ENCODE data around the gene KIF13A. TPM values are rescaled to one million over a fixed set of nuclear protein-coding genes. Genes with fewer than 3 reads are reported as not detected.
"Not testable (repeated sequence)": the region's sequence is repeated elsewhere in the genome, so short reads cannot be mapped to it uniquely, and the experiment has no call there.

Gene KIF13A
- total and polyA plus RNA-seq, 4 donors, result 4.3 to 28.1 (median 10.6) TPM

GRCh38 chr6:18023891-18024290 lies 36.5 kb upstream of the KIF13A start (continued):
- no peak for TF ChIP-seq ZBTB33 (IDR thresholded peaks at IDR 0.05)
- no peak for TF ChIP-seq RAD21 (IDR thresholded peaks at IDR 0.05)
- TF ChIP-seq TAF1 (conservative IDR thresholded peaks at IDR 0.05), result no peak
- no peak for TF ChIP-seq HNF4A (conservative IDR thresholded peaks at IDR 0.05)

GRCh38 chr6:18022398-18023231 lies 35.2 kb upstream of the KIF13A start:
- Histone ChIP-seq H3K4me1 (ENCODE audit: control insufficient read depth in 4 of 4, insufficient read depth in 4 of 4, low read length in 3 of 4) (peaks cover 0 to 1% (median 0%) of the 10 kb centered on the region in 4 donors), H3K4me3 (ENCODE audit: low read depth in 1 of 3, low read length in 3 of 3) (no peak overlapping the region), H3K27ac (ENCODE audit: low read depth in 1 of 2, low read length in 2 of 2) (no peak overlapping the region), H3K9ac (ENCODE audit: low read depth in 1 of 2, low read length in 2 of 2) (no peak overlapping the region), H3K27me3 (ENCODE audit: control insufficient read depth in 4 of 4, insufficient read depth in 4 of 4, low read length in 3 of 4) (no peaks in the 10 kb centered on the region), H3K9me3 (ENCODE audit: control insufficient read depth in 4 of 4, low read length in 3 of 4) (no peaks in the 10 kb centered on the region), H3K36me3 (ENCODE audit: control insufficient read depth in 4 of 4, insufficient read depth in 3 of 4, low read depth in 1 of 4, low read length in 3 of 4) (no peaks in the 10 kb centered on the region)
- TF ChIP-seq JUND (IDR thresholded peaks at IDR 0.05) (no peak), RAD21 (IDR thresholded peaks at IDR 0.05) (no peak), NR2F2 (IDR thresholded peaks at IDR 0.05) (no peak), ATF3 (IDR thresholded peaks at IDR 0.05) (no peak), GABPA (IDR thresholded peaks at IDR 0.05 in 1 of 2, conservative IDR thresholded peaks at IDR 0.05 in 1 of 2) (no peak), HNF4A (conservative IDR thresholded peaks at IDR 0.05) (no peak), FOXA2 (IDR thresholded peaks at IDR 0.05) (no peak), FOXA1 (IDR thresholded peaks at IDR 0.05) (no peak), CTCF (IDR thresholded peaks at IDR 0.05; ENCODE audit: low read depth, low read length, missing input control) (no peak), HNF4G (IDR thresholded peaks at IDR 0.05) (no peak)
- DNase-seq (ENCODE audit: low spot score), result no peak
- whole genome bisulfite sequencing, result 78% methylated on average over 11 of the region's 11 CpGs

GRCh38 chr6:18021166-18021850 lies 33.9 kb upstream of the KIF13A start:
- Histone ChIP-seq H3K36me3 (ENCODE audit: control insufficient read depth in 4 of 4, insufficient read depth in 3 of 4, low read depth in 1 of 4, low read length in 3 of 4) (no peaks in the 10 kb centered on the region), H3K9ac (ENCODE audit: low read depth in 1 of 2, low read length in 2 of 2) (no peak overlapping the region), H3K4me3 (ENCODE audit: low read depth in 1 of 3, low read length in 3 of 3) (no peak overlapping the region), H3K4me1 (ENCODE audit: control insufficient read depth in 4 of 4, insufficient read depth in 4 of 4, low read length in 3 of 4) (peaks cover 0 to 1% (median 0%) of the 10 kb centered on the region in 4 donors), H3K9me3 (ENCODE audit: control insufficient read depth in 4 of 4, low read length in 3 of 4) (no peaks in the 10 kb centered on the region), H3K27me3 (ENCODE audit: control insufficient read depth in 4 of 4, insufficient read depth in 4 of 4, low read length in 3 of 4) (no peaks in the 10 kb centered on the region), H3K27ac (ENCODE audit: low read depth in 1 of 2, low read length in 2 of 2) (no peak overlapping the region)
- TF ChIP-seq NR2F2 (IDR thresholded peaks at IDR 0.05) (no peak), RAD21 (IDR thresholded peaks at IDR 0.05) (no peak), HNF4G (IDR thresholded peaks at IDR 0.05) (no peak)
- WGBS, result 87% methylated on average over 18 of the region's 18 CpGs
- DNase-seq (ENCODE audit: low spot score), result no peak

- 78% methylated on average over 5 of the region's 5 CpGs for WGBS
- H3K27ac ChIP-seq (ENCODE audit: low read depth in 1 of 2, low read length in 2 of 2); H3K36me3 ChIP-seq (ENCODE audit: control insufficient read depth in 4 of 4, insufficient read depth in 3 of 4, low read depth in 1 of 4, low read length in 3 of 4); H3K9me3 ChIP-seq (ENCODE audit: control insufficient read depth in 4 of 4, low read length in 3 of 4); DNase-seq (ENCODE audit: low spot score); H3K4me1 ChIP-seq (ENCODE audit: control insufficient read depth in 4 of 4, insufficient read depth in 4 of 4, low read length in 3 of 4); H3K9ac ChIP-seq (ENCODE audit: low read depth in 1 of 2, low read length in 2 of 2); H3K27me3 ChIP-seq (ENCODE audit: control insufficient read depth in 4 of 4, insufficient read depth in 4 of 4, low read length in 3 of 4); H3K4me3 ChIP-seq (ENCODE audit: low read depth in 1 of 3, low read length in 3 of 3): not testable (repeated sequence)
These were observed 33.1 kb upstream of the KIF13A start for GRCh38 chr6:18020545-18020944.
